Smooth muscle cell (in vitro differentiated cells): ENCODE measurements around the gene ARHGEF9. TPM values are rescaled to one million over a fixed set of nuclear protein-coding genes. Genes with fewer than 3 reads are reported as not detected.

Experiments
- DNase-seq: peaks from one replicate; lab custom pipeline; 2025; ENCODE audit not compliant: unreplicated experiment; lab: John Stamatoyannopoulos, UW
- H2AFZ ChIP-seq: fragments of 200-600 bp; sonication (generic); 2 replicates; pipeline ENCODE4 v1.6.0; 2016; ENCODE audit warnings: antibody characterized with exemption, low read depth, mild to moderate bottlenecking
- H3F3A ChIP-seq: fragments of 200-600 bp; sonication (generic); 2 replicates; pipeline ENCODE4 v1.6.0; 2017; ENCODE audit warnings: antibody characterized with exemption, low read depth
- H3K27ac ChIP-seq: fragments of 200-600 bp; sonication (generic); 2 replicates; pipeline ENCODE4 v1.5.1; 2016; ENCODE audit warnings: low read depth, mild to moderate bottlenecking
- H3K27me3 ChIP-seq: fragments of 200-600 bp; sonication (generic); 2 replicates; pipeline ENCODE4 v1.6.1; 2016; ENCODE audit warnings: low read depth, mild to moderate bottlenecking
- H3K36me3 ChIP-seq: fragments of 200-600 bp; sonication (generic); 2 replicates; pipeline ENCODE4 v1.5.1; 2016; ENCODE audit warnings: low read depth
- H3K4me1 ChIP-seq: fragments of 200-600 bp; sonication (generic); 2 replicates; pipeline ENCODE4 v1.5.1; 2016; ENCODE audit warnings: low read depth
- H3K4me2 ChIP-seq: fragments of 200-600 bp; sonication (generic); 2 replicates; pipeline ENCODE4 v1.6.0; 2016; ENCODE audit warnings: mild to moderate bottlenecking
- H3K4me3 ChIP-seq: fragments of 200-600 bp; sonication (generic); 2 replicates; pipeline ENCODE4 v1.5.1; 2016; ENCODE audit warnings: mild to moderate bottlenecking
- H3K79me2 ChIP-seq: fragments of 200-600 bp; sonication (generic); 2 replicates; pipeline ENCODE4 v1.6.0; 2016; ENCODE audit warnings: low read depth, mild to moderate bottlenecking
- H3K9ac ChIP-seq: fragments of 200-600 bp; sonication (generic); 2 replicates; pipeline ENCODE4 v1.6.0; 2016; ENCODE audit warnings: low read depth
- H3K9me3 ChIP-seq: fragments of 200-600 bp; sonication (generic); replicated peaks from 2 replicates; pipeline ENCODE4 v1.5.1; 2016; ENCODE audit warnings: low read depth
- H4K20me1 ChIP-seq: fragments of 200-600 bp; sonication (generic); 2 replicates; pipeline ENCODE4 v1.6.0; 2016; ENCODE audit warnings: low read depth
- WGBS: methylation state at CpG from one replicate; pipeline ENCODE4 v1.1.7; 2016; ENCODE audit warnings: low lambda C conversion rate; 5-methylcytosine and 5-hydroxymethylcytosine counted together
- polyA plus RNA-seq: library from polyadenylated mRNA; unstranded; fragments of >200 nt; fragmentation: Nextera tagmentation; extraction: Ambion mirVana; gene quantifications from 2 replicates; pipeline ENCODE4 v1.2.1, GENCODE V29; 2016
- total RNA-seq: library from RNA; depleted of rRNA; stranded (reverse); fragments of >200 nt; gene quantifications from 2 replicates; pipeline ENCODE4 v1.2.3, GENCODE V29; 2014
- TF ChIP-seq, protein P1 (sequence below): fragments of 200-600 bp; sonication (generic); IDR thresholded peaks from 2 replicates; pipeline ENCODE4 v1.5.1; 2017; ENCODE audit warnings: borderline replicate concordance, mild to moderate bottlenecking, antibody characterized with exemption; ENCODE audit not compliant: insufficient read depth, poor library complexity, severe bottlenecking

ARHGEF9 gene
- total and polyA plus RNA-seq, 2 experiments from 2014 or later: 10.6 to 17.4 TPM

DNA sequence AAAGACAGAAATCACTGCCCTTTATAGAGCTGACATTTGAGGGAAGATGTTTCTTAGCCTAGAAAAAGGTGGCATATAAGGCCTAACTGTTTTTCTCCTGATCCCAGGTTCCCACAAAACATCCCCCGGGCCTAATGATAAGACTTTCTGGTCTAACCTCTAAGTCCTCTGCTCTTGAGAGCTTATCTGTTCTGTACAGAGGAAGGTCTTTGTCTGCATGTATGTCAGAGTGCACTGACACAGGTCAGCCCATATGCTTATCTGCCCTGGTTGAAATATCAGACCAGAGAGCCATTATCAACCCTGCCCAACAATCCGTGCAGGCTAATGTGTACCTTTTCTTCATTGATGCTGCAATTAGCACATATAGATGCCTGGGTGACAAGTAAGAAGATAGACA lies 76.2 kb downstream of the ARHGEF9 start:
- Histone ChIP-seq H2AFZ (no peak overlapping the region), H3K9ac (no peak overlapping the region), H4K20me1 (no peaks in the 10 kb centered on the region), H3K4me1 (no peaks in the 10 kb centered on the region), H3K4me2 (no peak overlapping the region), H3K36me3 (no peaks in the 10 kb centered on the region), H3K9me3 (peaks cover 4% of the 10 kb centered on the region), H3K4me3 (no peak overlapping the region), H3F3A (no peaks in the 10 kb centered on the region), H3K27me3 (no peaks in the 10 kb centered on the region), H3K27ac (no peak overlapping the region), H3K79me2 (no peaks in the 10 kb centered on the region)
- no peak for DNase-seq
- 67% methylated on average over 2 of the region's 2 CpGs for WGBS
- TF ChIP-seq, protein P1, sequence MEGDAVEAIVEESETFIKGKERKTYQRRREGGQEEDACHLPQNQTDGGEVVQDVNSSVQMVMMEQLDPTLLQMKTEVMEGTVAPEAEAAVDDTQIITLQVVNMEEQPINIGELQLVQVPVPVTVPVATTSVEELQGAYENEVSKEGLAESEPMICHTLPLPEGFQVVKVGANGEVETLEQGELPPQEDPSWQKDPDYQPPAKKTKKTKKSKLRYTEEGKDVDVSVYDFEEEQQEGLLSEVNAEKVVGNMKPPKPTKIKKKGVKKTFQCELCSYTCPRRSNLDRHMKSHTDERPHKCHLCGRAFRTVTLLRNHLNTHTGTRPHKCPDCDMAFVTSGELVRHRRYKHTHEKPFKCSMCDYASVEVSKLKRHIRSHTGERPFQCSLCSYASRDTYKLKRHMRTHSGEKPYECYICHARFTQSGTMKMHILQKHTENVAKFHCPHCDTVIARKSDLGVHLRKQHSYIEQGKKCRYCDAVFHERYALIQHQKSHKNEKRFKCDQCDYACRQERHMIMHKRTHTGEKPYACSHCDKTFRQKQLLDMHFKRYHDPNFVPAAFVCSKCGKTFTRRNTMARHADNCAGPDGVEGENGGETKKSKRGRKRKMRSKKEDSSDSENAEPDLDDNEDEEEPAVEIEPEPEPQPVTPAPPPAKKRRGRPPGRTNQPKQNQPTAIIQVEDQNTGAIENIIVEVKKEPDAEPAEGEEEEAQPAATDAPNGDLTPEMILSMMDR: no peak

DNA sequence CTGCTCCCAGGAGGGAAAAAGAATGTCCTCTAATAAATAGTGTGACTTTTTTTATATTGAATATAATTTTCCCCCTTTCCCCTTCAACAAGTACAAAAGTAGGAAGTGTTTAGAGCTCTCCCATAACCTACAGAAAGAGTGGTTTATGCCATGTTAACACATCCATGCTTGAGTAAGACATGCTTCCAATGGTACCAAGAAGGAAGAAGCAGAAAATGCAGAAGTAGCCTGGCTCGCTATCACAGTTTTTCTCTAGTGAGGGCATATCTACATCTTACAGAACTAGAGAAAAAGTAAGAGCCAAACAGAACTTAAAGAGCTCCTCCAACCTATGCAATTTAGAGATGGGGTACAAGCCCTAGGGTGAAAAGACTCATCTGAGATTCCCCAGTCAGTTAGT lies 82.5 kb downstream of the ARHGEF9 start:
- Histone ChIP-seq H3K4me1 (no peaks in the 10 kb centered on the region), H2AFZ (no peak overlapping the region), H3F3A (no peaks in the 10 kb centered on the region), H3K27me3 (no peaks in the 10 kb centered on the region), H4K20me1 (no peaks in the 10 kb centered on the region), H3K4me3 (no peak overlapping the region), H3K79me2 (no peaks in the 10 kb centered on the region), H3K27ac (no peak overlapping the region), H3K9ac (no peak overlapping the region), H3K9me3 (no peaks in the 10 kb centered on the region), H3K36me3 (no peaks in the 10 kb centered on the region), H3K4me2 (no peak overlapping the region)
- 95% methylated on average over 1 of the region's 1 CpG for WGBS
- TF ChIP-seq, protein P1: no peak
- no peak for DNase-seq

DNA sequence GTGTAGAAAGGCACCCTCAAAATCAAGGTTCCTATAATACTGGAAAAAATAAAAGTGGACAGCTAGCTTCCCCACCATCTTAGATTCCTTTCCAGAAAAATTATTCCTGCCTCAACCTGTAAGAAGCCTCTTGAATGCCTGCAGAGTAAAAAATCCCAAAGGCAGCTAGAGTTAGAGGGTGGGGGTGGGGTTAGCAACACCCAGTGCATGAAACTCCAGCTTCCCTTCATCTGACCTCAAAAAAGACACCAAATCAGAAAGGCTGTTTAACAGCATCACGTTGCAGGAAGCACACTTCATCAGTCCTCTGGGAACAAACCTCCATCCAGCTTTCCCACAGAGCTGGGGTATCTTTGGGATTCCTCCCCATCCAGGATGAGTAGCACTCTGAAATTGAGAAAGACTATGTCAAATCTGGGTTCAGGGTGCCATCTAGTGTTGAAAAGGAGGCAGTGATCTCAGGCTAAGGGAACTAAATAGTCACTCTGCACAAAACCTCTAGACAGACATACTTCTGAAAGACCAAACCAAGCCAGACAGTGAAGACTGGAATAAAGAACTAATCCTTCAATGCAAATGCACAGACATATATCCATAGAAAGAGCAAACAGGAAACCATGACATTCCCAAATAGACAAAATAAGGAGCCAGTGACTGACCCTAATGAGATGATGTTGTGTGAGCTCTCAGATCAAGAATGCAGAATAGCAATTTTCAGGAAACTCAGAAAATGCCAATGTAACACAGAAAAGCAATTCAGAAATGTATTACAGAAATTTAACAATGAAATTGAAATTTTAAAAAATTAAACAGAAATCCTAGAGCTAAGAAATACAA lies 97.9 kb downstream of the ARHGEF9 start:
- no peaks in the 10 kb centered on the region for H3F3A ChIP-seq
- no peaks in the 10 kb centered on the region for H4K20me1 ChIP-seq
- peaks cover 10% of the 10 kb centered on the region for H3K9me3 ChIP-seq
- no peaks in the 10 kb centered on the region for H3K27me3 ChIP-seq
- H3K4me2 ChIP-seq: no peak overlapping the region
- H3K4me1 ChIP-seq: no peaks in the 10 kb centered on the region
- WGBS: 4% methylated on average over 1 of the region's 1 CpG
- H3K79me2 ChIP-seq: no peaks in the 10 kb centered on the region
- H2AFZ ChIP-seq: no peak overlapping the region
- H3K36me3 ChIP-seq: no peaks in the 10 kb centered on the region
- no peak for DNase-seq
- H3K4me3 ChIP-seq: no peak overlapping the region
- H3K9ac ChIP-seq: no peak overlapping the region
- TF ChIP-seq, protein P1: peak; percentile 55
- H3K27ac ChIP-seq: no peak overlapping the region

DNA sequence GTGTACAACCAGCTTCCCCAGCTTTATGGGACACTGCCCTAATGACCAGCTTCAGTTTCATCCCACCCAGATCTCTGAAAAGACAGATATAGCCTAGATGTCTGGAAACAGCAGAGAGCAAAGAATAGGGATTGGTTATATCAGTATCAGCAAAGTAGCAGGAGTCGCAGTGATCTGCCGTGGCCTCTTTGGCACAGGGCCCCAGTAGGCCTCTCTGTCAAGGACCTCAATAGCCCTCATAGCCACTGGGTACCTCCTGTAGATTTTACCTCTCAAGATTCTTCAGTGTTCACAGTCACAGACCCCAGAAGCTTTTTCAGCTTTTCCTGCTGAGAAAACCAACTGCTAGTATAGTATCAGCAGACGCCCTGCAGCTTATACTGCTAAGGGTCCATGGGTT lies 104.6 kb downstream of the ARHGEF9 start:
- Histone ChIP-seq H2AFZ (no peak overlapping the region), H3K4me1 (no peaks in the 10 kb centered on the region), H3K27ac (no peak overlapping the region), H4K20me1 (no peaks in the 10 kb centered on the region), H3K27me3 (no peaks in the 10 kb centered on the region), H3K79me2 (no peaks in the 10 kb centered on the region), H3K9ac (no peak overlapping the region), H3K4me3 (no peak overlapping the region), H3F3A (no peaks in the 10 kb centered on the region), H3K9me3 (peaks cover 7% of the 10 kb centered on the region), H3K4me2 (no peak overlapping the region), H3K36me3 (no peaks in the 10 kb centered on the region)
- no peak for DNase-seq
- TF ChIP-seq, protein P1: no peak
- WGBS: 77% methylated on average over 3 of the region's 3 CpGs
